HG03196 (cell line): ENCODE data around the gene BATF2.
"Not testable (repeated sequence)": the region's sequence is repeated elsewhere in the genome, so short reads cannot be mapped to it uniquely, and the experiment has no call there.

ENCODE experiments used
- ATAC-seq: cut with Tn5 transposase; IDR thresholded peaks from one replicate; pipeline ENCODE4 v1.9.1; 2021; ENCODE audit not compliant: unreplicated experiment

Gene BATF2

GRCh38 chr11:65013888-65014725 lies 17.3 kb upstream of the BATF2 start, which contains the start of gene ARL2:
Gene ARL2 (plus strand): TSS chr11:65014160. CDS start chr11:65014208, 48 bp downstream.
- peak; percentile 68 for ATAC-seq

- peak; percentile 73 for ATAC-seq
Observed at GRCh38 chr11:65013130-65013887, 16.5 kb upstream of the BATF2 start.

DNA sequence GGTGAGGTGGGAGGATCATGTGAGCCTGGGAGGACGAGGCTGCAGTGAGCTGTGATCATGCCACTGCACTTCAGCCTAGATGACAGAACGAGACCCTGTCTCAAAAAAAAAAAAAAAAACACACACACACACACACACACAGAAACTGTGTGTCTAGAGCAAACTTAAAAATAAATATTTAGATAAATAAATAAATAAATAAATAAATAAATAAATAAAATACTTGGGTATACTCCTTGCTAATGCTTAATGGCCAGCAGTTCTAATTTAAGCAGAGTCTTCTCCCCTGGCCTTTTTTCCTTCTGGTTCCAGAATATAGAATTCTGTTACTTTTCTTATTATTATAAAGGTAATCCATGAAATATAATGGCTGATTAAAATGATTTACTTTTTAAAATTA lies 12.1 kb upstream of the BATF2 start:
- no peak for ATAC-seq

DNA sequence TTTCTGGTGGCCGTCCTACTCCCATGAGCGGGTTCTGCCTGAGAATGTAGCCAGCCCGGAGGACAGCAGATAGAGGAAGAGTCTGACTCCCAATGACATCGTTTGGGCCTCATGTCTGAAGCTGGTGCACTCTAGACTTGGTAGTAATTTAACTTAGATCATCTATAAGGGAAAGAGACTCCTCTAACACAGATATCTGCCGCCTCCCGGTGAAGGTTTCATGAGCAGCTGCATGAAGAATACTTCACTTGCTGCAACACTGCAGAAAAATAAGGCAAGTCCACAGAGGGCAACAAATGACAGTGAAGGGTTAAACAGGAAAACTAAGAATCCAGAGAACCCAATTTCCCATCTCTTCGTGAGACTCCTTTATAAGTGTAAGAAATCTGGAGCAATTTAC lies 11.2 kb upstream of the BATF2 start:
- no peak for ATAC-seq

DNA sequence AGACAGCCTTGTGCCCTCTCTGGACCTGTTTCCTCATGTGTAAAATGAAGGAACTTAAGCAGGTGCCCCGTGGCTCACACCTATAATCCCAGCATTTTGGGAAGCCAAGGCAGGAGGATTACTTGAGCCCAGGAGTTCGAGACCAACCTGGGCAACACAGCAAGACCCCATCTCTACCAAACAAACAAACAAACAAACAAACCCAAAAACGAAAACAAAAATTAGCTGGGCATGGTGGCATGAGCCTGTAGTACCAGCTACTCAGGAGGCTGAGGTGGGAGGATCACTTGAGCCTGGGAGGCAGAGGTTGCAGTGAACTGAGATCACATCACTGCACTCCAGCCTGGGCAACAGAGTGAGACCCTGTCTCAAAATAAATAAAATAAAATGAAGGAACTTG lies 7.2 kb upstream of the BATF2 start:
- not testable (repeated sequence) for ATAC-seq

DNA sequence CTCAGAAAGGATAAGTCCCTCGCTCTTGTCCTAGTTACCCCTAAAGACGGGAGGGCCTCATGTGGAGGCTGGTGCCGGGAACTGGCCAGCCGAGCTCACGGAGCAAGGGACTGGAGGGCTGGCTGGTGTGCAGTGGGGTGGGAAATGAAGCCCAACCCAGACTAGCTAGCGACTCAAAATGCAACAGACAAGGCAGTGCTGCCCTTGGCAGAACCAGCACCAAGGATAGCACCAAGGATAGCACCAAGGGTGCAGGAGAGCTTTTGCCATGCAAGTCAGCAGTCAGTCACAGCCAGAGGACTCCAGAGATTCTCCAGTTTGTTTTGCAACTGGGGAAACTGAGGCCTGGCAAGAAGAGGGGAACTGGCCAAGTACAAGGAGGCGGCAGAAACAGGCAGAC lies 6.5 kb upstream of the BATF2 start:
- ATAC-seq: no peak

DNA sequence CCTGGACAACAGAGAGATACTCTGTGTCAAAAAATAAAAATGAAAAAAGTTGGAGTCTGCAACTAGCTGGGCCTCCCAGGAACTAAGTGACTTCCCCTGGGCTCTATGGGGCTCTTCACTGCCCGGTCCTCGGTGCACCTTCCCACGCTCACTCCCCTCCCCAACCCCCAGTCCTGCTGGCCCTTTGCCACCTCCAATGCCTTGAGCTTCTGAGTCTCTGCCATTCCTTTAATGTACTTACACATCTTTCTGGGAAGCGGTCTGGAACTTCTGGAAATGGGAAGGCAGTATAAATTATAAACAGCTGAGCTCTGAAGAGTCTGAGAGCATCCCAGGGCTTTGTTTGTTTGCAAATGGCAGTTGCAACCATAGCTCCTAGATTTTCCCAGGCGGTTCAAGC lies 5.9 kb upstream of the BATF2 start:
- no peak for ATAC-seq

- ATAC-seq: no peak
Observed at GRCh38 chr11:64999478-64999877, 2.7 kb upstream of the BATF2 start.

- no peak for ATAC-seq
Observed at GRCh38 chr11:64998690-64999431, 2.1 kb upstream of the BATF2 start.

DNA sequence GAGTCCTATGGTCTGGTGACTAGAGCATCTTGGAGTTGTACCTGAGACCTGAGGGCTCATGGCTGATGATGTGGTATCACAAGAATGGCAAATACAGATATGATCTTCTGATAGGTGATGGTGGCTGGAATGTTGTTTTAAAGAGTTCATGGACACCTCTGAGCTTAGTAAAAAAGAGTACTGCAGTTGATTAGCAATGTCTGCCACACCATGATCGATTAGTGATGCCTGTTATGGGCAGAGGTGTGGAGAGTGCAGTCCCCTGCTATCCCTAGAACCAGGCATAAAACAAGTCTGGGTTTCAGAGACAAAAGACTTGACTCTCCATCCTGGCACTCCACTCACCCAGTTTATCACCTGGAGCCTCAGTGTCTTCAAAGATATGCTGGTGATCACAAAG lies 1.4 kb upstream of the BATF2 start:
- no peak for ATAC-seq

GRCh38 chr11:64996327-64996709 lies 453 bp downstream of the BATF2 start:
- no peak for ATAC-seq

GRCh38 chr11:64994318-64994717 lies 2.5 kb downstream of the BATF2 start:
- no peak for ATAC-seq

GRCh38 chr11:64990222-64990923 lies 6.4 kb downstream of the BATF2 start:
- no peak for ATAC-seq

DNA sequence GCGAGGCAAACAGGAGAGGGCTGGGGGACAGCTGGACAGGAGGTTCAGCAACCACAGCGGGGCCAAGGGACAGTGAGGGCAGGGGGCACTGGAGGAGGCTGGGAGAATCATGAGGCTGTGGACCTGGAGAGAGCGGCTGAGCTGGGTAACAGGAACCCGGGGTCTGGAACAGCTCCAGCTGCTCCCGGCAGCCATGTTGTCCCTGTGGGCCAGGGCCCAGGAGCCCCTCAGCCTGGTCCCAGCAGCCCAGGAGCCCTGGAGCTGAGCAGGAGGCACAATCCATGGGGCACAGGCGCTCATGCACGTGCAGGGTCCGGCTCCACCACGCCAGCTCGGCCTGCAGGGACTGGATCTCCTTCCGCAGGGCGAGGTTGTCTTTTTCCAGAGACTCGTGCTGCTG lies 7.4 kb downstream of the BATF2 start:
- no peak for ATAC-seq

DNA sequence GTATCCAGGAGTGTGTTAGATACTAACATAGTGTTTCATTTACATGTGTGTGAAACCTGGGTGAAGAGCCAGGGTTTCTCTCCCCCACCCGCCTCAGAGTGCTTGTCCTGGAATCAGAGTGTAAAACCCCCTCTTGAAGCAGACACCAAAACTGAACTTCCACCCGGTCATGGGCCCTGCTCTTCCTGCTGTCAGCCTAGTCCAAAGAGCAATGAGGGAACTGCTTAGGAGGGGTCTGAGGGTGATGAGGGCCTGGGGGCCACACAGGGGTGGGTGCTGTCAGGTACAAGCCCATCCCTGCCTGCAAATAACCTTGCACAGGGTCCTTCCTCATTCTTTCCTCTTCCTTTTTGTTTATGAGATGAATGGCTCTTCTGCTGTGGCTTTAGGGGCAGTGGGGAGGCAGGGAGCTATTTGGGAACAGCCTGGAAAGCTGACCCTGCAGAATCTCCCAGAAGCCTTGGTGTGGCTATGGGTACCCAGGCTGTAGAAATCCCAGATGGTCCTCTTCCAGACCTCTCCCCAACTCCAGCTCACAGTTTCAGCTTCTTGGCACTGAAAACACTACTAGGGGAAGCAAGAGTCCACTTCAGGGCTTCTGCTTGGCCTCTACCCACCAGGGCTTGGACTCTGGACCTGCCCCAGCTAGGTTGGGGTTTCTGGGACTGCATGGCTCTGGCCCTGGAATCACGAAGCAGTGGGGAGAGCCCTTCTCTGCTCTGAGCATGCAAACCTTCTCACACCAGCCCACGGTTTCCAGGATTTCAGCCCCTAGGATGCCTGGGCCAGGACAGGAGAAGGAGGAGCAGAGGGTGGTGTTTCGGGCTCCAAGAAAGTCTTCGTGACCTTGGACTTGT lies 8.5 kb downstream of the BATF2 start:
- no peak for ATAC-seq

- ATAC-seq: not testable (repeated sequence)
Observed at GRCh38 chr11:64983339-64983738, 13.4 kb downstream of the BATF2 start.

- ATAC-seq: no peak
Observed at GRCh38 chr11:64976651-64977050, 20.1 kb downstream of the BATF2 start.

DNA sequence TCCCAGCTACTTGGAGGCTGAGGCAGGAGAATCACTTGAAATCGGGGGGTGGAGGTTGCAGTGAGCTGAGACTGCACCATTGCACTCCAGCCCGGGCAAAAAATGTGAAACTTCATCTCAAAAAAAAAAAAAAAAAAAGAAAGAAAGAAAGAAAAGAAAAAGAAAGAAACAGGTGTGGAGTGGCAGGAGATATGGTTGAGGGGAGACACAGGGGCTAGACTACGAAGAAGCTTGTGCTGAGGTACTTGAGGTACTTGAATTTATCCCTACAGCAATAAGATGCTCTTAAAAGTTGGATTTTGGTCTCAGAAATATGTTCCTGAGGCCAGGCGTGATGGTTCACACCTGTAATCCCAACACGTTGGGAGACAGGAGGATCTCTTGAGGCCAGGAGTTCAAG lies 22.6 kb downstream of the BATF2 start:
- ATAC-seq: no peak

DNA sequence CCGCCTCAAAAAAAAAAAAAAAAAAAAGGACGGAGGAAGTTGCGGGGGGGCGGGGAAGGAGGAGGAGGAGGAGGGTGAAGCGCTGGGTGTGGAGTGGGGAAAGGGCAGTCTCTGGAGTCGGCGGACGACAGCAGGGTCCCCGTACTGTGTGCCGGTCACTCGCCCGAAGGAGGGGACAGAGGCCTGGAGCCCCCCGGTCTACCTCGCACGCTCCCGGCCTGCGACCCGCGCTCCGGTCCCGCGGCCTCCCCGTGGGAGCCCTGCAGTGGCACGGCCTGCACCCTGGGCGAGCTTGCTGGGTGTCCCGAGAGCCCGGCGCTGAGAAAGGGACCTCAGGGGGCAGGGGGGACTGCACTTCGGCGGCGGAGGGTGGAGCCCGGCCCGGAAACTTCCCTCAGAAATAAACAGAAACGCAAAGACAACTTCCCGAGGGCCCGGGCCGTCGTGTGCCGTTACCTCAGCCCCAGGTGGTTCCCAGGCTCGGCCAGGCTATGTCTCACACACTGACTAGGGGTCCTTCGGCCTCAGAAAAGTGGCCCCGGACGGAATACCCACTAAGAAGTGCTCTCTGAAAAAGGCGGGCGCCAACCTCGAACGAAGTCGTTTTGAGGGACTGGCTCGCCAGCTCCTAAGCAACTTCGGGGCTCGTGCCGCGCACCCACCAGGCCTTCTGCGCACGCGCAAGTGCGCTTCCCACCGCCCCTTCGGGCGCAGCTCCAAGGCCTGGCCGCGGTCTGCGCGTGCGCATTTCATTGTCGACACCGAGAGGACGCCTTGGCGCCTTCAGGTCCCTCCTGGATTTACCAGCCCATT lies 25.1 kb downstream of the BATF2 start, which contains the start of gene MAJIN:
TSS of gene MAJIN (minus strand) at position 688 of the 813 bp plus-strand sequence. CDS start 12,703 bp downstream, outside the sequence.
- no peak for ATAC-seq
